ENCODE results near the gene TMEM52B. TPM values are rescaled to one million over a fixed set of nuclear protein-coding genes. Genes with fewer than 3 reads are reported as not detected.

Gene TMEM52B
- total and polyA plus RNA-seq, 2 of the 13 experiments (the other 11 are each of a cell fraction or from before 2014, with no cell fraction given) = not detected

- TF ChIP-seq DZIP1 (CRISPR knock-in tag; IDR thresholded peaks at IDR 0.05) (no peak), SPEN (CRISPR knock-in tag; IDR thresholded peaks at IDR 0.05; ENCODE audit: low read depth) (peak; percentile 73; the same call in 1 of the 2 replicates), ZNF143 (CRISPR knock-in tag; IDR thresholded peaks at IDR 0.05) (no peak), ATF7 (IDR thresholded peaks at IDR 0.05) (peak; percentile 16; the same call in 1 of the 2 replicates), ATF7 (CRISPR knock-in tag; IDR thresholded peaks at IDR 0.05) (no peak), MYNN (CRISPR knock-in tag; IDR thresholded peaks at IDR 0.05; ENCODE audit: low read depth) (no peak), NR2F6 (IDR thresholded peaks at IDR 0.05) (no peak), NR2F6 (CRISPR knock-in tag; IDR thresholded peaks at IDR 0.05) (no peak), E2F5 (CRISPR knock-in tag; conservative IDR thresholded peaks at IDR 0.05) (no peak), MEIS1 (CRISPR knock-in tag; IDR thresholded peaks at IDR 0.05; ENCODE audit: borderline replicate concordance) (no peak), GLMP (CRISPR knock-in tag; IDR thresholded peaks at IDR 0.05; ENCODE audit: borderline replicate concordance) (no peak), ZNF777 (CRISPR knock-in tag; IDR thresholded peaks at IDR 0.05) (no peak), MTF1 (CRISPR knock-in tag; IDR thresholded peaks at IDR 0.05) (no peak), NFRKB (IDR thresholded peaks at IDR 0.05) (no peak), ZNF280D (CRISPR knock-in tag; IDR thresholded peaks at IDR 0.05) (0 out of 2 replicates have a peak, but pooled peaks have one; percentile 16), HINFP (CRISPR knock-in tag; IDR thresholded peaks at IDR 0.05; ENCODE audit: low read depth) (0 out of 2 replicates have a peak, but pooled peaks have one; percentile 14), FOXM1 (CRISPR knock-in tag; IDR thresholded peaks at IDR 0.05) (no peak), ZNF44 (CRISPR knock-in tag; IDR thresholded peaks at IDR 0.05) (no peak), HNRNPUL1 (IDR thresholded peaks at IDR 0.05; ENCODE audit: low read depth, low read length) (no peak), ZFX (CRISPR knock-in tag; IDR thresholded peaks at IDR 0.05; ENCODE audit: low read depth) (peak; percentile 70), ZNF660 (CRISPR knock-in tag; IDR thresholded peaks at IDR 0.05; ENCODE audit: borderline replicate concordance, low read depth) (no peak), ZNF546 (CRISPR knock-in tag; conservative IDR thresholded peaks at IDR 0.05) (no peak)
Observed at GRCh38 chr12:10211940-10212738, 33.3 kb downstream of the TMEM52B start (continued).

Data from HepG2 (cell line).